Measurements from ENCODE around the gene COA1.

DNA sequence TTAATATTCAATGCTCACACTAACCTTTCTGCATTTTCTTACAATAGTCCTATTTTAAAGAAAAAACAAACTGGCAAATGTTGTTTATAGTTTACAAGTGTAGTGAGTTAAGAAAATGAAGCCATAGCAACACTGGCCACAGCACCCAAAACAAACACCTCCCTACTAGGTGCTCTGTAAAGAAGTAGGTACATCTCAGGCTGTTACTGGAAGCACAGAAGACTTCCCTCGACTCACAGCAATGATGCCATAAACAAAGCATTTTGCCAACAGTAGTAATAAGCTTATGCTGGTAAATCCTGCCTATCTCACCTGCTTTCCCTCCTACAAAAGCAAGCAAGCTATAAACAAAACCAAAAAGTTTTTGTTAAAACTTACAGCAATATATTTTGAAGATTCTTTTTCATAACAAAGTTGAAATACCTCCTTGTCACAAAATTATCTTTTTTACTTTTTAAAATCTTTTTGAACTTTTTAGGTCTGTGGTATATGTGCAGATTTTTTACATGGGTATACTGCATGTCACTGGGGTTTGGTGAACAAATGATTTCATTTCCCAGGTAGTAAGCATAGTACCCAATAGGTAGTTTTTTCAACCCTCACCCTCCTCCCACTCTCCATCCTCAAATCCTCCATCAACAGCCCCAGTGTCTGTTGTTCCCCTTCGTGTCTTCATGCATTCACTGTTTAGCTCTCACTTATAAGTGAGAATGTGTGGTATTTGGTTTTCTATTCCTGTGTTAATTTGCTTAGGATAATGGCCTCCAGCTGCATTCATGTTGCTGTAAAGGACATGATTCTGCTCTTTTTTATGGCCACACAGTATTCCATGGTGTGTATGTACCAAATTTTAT is 28.4 kb downstream of the COA1 start:
- TF ChIP-seq, protein P1, sequence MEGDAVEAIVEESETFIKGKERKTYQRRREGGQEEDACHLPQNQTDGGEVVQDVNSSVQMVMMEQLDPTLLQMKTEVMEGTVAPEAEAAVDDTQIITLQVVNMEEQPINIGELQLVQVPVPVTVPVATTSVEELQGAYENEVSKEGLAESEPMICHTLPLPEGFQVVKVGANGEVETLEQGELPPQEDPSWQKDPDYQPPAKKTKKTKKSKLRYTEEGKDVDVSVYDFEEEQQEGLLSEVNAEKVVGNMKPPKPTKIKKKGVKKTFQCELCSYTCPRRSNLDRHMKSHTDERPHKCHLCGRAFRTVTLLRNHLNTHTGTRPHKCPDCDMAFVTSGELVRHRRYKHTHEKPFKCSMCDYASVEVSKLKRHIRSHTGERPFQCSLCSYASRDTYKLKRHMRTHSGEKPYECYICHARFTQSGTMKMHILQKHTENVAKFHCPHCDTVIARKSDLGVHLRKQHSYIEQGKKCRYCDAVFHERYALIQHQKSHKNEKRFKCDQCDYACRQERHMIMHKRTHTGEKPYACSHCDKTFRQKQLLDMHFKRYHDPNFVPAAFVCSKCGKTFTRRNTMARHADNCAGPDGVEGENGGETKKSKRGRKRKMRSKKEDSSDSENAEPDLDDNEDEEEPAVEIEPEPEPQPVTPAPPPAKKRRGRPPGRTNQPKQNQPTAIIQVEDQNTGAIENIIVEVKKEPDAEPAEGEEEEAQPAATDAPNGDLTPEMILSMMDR (IDR thresholded peaks at IDR 0.05) = no peak
- TF ChIP-seq POLR2A (IDR thresholded peaks at IDR 0.05) = no peak

Measured in prostate gland (tissue), 2 donors.